ENCODE results near the gene LSM10.

GRCh38 chr1:36443297-36443696 lies 45.6 kb upstream of the LSM10 start:
- no peak for TF ChIP-seq CTCF (IDR thresholded peaks at IDR 0.05; ENCODE audit: low read depth, low read length, poor library complexity, severe bottlenecking)
- TF ChIP-seq EZH2phosphoT487 (IDR thresholded peaks at IDR 0.05; ENCODE audit: borderline replicate concordance, low read length), result no peak
